ENCODE measurements around the gene ASS1. TPM values are rescaled to one million over a fixed set of nuclear protein-coding genes. Genes with fewer than 3 reads are reported as not detected.

Gene ASS1
- total RNA-seq, 1 experiment from 2014 or later = 26.2 TPM

DNA sequence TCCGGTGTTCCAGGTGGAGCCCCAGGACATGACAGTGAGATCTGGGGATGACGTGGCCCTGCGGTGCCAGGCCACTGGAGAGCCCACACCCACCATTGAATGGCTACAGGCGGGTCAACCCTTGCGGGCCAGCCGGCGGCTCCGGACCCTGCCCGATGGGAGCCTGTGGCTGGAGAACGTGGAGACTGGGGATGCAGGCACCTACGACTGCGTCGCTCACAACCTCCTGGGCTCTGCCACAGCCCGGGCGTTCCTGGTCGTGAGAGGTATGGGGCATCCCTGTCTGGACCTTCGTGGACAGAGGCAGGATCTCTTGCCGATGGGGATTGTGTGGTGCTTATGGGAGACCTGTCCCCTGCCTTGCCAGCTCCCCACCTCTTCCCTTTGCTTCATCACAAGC is 26.0 kb upstream of the ASS1 start:
- Histone ChIP-seq H3K9me3 (ENCODE audit: control insufficient read depth, insufficient read depth, low read depth, low read length) (no peaks in the 10 kb centered on the region), H3K36me3 (ENCODE audit: control insufficient read depth, insufficient read depth, low read length) (no peaks in the 10 kb centered on the region), H3K4me1 (ENCODE audit: control insufficient read depth, insufficient read depth, low read length) (no peaks in the 10 kb centered on the region), H3K27ac (ENCODE audit: low read length) (no peak overlapping the region), H3K4me3 (ENCODE audit: low read depth in 2 of 2, low read length in 2 of 2) (no peak overlapping the region), H3K27me3 (ENCODE audit: control insufficient read depth, insufficient read depth, low read length) (no peaks in the 10 kb centered on the region)
- intact Hi-C loops (cut with micrococcal nuclease; ENCODE audit: unreplicated experiment) = loop anchor here (10.0 kb wide), 1 partner anchor 174 kb away; no protein-coding TSS in a partner anchor
- ChIA-PET CTCF (no interaction called here), POLR2A (no interaction called here)
- BruUV-seq (replicated peaks) = no TSS peak
- in situ Hi-C loops (cut with HindIII; ENCODE audit: low pct_unique_long_range_greater_than_20kb, low sequenced_read_pairs) = no loop called here
- DNase-seq (ENCODE audit: low read depth, low spot score) (no peak), ATAC-seq (no peak)
- TF ChIP-seq SIN3A (IDR thresholded peaks at IDR 0.05; ENCODE audit: borderline replicate concordance, insufficient read depth, low read depth, low read length) (no peak), TCF7L2 (IDR thresholded peaks at IDR 0.05; ENCODE audit: low read depth, low read length) (no peak), POLR2AphosphoS5 (IDR thresholded peaks at IDR 0.05; ENCODE audit: low read depth, low read length) (no peak), REST (IDR thresholded peaks at IDR 0.05; ENCODE audit: insufficient read depth in 1 of 2, low read depth in 2 of 2, low read length in 1 of 2) (no peak)
- TF ChIP-seq, protein P1, sequence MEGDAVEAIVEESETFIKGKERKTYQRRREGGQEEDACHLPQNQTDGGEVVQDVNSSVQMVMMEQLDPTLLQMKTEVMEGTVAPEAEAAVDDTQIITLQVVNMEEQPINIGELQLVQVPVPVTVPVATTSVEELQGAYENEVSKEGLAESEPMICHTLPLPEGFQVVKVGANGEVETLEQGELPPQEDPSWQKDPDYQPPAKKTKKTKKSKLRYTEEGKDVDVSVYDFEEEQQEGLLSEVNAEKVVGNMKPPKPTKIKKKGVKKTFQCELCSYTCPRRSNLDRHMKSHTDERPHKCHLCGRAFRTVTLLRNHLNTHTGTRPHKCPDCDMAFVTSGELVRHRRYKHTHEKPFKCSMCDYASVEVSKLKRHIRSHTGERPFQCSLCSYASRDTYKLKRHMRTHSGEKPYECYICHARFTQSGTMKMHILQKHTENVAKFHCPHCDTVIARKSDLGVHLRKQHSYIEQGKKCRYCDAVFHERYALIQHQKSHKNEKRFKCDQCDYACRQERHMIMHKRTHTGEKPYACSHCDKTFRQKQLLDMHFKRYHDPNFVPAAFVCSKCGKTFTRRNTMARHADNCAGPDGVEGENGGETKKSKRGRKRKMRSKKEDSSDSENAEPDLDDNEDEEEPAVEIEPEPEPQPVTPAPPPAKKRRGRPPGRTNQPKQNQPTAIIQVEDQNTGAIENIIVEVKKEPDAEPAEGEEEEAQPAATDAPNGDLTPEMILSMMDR (IDR thresholded peaks at IDR 0.05) = no peak

DNA sequence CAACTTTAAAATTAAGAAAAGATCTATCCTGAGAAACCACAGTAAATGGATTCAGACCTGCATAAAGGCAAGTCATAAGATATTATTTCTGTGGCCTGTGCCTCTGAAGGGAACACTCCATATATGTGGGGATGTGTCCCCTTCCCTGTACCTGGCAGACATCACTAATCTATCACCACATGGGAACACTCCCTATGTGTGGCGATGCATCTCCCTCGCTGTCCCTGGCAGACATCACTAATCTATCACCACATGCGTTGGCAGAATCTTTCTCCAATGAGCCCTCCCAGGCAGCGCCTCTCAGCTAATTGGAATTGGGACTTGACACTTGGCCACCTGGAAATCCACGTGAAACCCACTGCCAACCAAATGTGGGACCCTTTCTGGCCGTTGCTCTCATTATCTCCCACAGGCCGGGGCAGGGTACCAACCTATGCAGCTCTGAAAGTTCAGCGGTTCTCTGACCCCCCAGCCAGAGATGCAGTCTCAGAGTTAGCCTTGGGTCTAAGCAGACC is 25.2 kb upstream of the ASS1 start:
- no peak for TF ChIP-seq SIN3A (IDR thresholded peaks at IDR 0.05; ENCODE audit: borderline replicate concordance, insufficient read depth, low read depth, low read length)
- TF ChIP-seq, protein P1 (IDR thresholded peaks at IDR 0.05) = no peak
- TF ChIP-seq REST (IDR thresholded peaks at IDR 0.05; ENCODE audit: insufficient read depth in 1 of 2, low read depth in 2 of 2, low read length in 1 of 2) = no peak
- no peak for TF ChIP-seq TCF7L2 (IDR thresholded peaks at IDR 0.05; ENCODE audit: low read depth, low read length)
- no peak for TF ChIP-seq POLR2AphosphoS5 (IDR thresholded peaks at IDR 0.05; ENCODE audit: low read depth, low read length)
- POLR2A ChIA-PET = interaction anchor here (0.7 kb wide), 1 partner anchor 193 kb away, joined by 12 read pairs; no protein-coding TSS in a partner anchor
- BruUV-seq (replicated peaks) = no TSS peak
- no peak for DNase-seq (ENCODE audit: low read depth, low spot score)
- intact Hi-C loops (cut with micrococcal nuclease; ENCODE audit: unreplicated experiment) (loop anchor here (10.0 kb wide), 1 partner anchor 175 kb away; no protein-coding TSS in a partner anchor), in situ Hi-C loops (cut with HindIII; ENCODE audit: low pct_unique_long_range_greater_than_20kb, low sequenced_read_pairs) (no loop called here)
- Histone ChIP-seq H3K4me3 (ENCODE audit: low read depth in 2 of 2, low read length in 2 of 2) (no peak overlapping the region), H3K36me3 (ENCODE audit: control insufficient read depth, insufficient read depth, low read length) (no peaks in the 10 kb centered on the region), H3K27ac (ENCODE audit: low read length) (no peak overlapping the region), H3K27me3 (ENCODE audit: control insufficient read depth, insufficient read depth, low read length) (no peaks in the 10 kb centered on the region), H3K4me1 (ENCODE audit: control insufficient read depth, insufficient read depth, low read length) (no peaks in the 10 kb centered on the region), H3K9me3 (ENCODE audit: control insufficient read depth, insufficient read depth, low read depth, low read length) (no peaks in the 10 kb centered on the region)
- ATAC-seq = no peak
- CTCF ChIA-PET = no interaction called here
